ENCODE results near the gene EMC7.
"Not testable (repeated sequence)": the region's sequence is repeated elsewhere in the genome, so short reads cannot be mapped to it uniquely, and the experiment has no call there.

- not testable (repeated sequence) for TF ChIP-seq POLR2A, CTCF (IDR thresholded peaks at IDR 0.05)
Measured at GRCh38 chr15:34121786-34122185, 20.1 kb upstream of the EMC7 start.

Measured in body of pancreas (tissue), 4 donors.